Measurements from ENCODE around the gene DNAH14.

The DNAH14 gene

DNA sequence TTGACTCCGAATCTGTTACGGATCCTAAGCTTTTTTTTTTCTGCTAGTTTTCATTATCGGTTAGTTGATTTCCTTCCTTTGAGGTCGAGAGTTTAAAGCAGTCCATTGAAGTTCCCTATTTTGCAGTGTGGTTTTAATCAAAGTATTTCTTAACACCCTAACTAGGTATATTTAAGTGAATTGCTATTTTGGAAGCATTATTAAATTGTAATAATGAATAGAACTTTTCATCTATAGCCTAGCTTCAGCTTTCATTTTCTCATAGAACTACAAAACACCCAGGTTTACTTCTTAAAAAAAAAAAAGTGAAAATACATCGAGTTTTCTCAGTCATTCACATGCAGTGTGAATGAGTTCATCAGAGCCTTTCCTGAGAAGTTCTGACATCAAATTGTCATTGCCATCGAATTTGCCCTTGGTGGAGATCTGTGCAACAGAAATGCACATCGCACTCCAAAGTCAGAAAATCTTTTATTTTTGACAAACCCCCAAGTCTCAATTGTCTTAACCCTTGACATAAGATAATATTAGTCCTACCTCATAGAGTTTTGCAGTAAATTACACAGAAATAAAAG, 499.5 kb downstream of the DNAH14 start:
- Histone ChIP-seq H3K4me3 (ENCODE audit: control insufficient read depth in 1 of 7, extremely low read depth in 1 of 7, insufficient read depth in 4 of 7, low read depth in 2 of 7, low read length in 6 of 7) (peak overlapping the region in 6 of 7 experiments; percentile 87 to 96 (median 90)), H3K4me1 (ENCODE audit: control extremely low read depth in 1 of 4, control insufficient read depth in 4 of 4, insufficient read depth in 4 of 4, low read length in 3 of 4) (peaks cover 26 to 57% (median 48%) of the 10 kb centered on the region in 4 experiments), H3K9me3 (ENCODE audit: control extremely low read depth in 1 of 5, control insufficient read depth in 4 of 5, insufficient read depth in 2 of 5, low read depth in 1 of 5, low read length in 4 of 5) (no peaks in the 10 kb centered on the region), H3K36me3 (ENCODE audit: control insufficient read depth in 4 of 4, insufficient read depth in 4 of 4, low read length in 3 of 4) (no peaks in the 10 kb centered on the region), H3K27ac (ENCODE audit: insufficient read depth in 1 of 2, low read depth in 1 of 2, low read length in 2 of 2, poor library complexity in 1 of 2, severe bottlenecking in 2 of 2) (peak overlapping the region; percentile 68 to 87), H3K27me3 (replicated peaks in 2 of 5; ENCODE audit: control insufficient read depth in 4 of 5, insufficient read depth in 5 of 5, low read length in 4 of 5) (peaks cover 0 to 2% (median 0%) of the 10 kb centered on the region in 5 experiments)
- DNase-seq, result peak; percentile 94 to 98 (median 97)
- CTCF ChIA-PET, result interaction anchor here (11.6 kb wide), 1 partner anchor 15 kb away, joined by 123 read pairs; no protein-coding TSS in a partner anchor
- POLR2A ChIA-PET, result interaction anchor here (1.0 to 3.4 kb wide), 4 partner anchors 10 to 38 kb away, joined by 3 to 15 read pairs (median 4); no protein-coding TSS in a partner anchor
- 0% methylated on average over 4 of the region's 7 CpGs for WGBS (ENCODE audit: insufficient coverage)

DNA sequence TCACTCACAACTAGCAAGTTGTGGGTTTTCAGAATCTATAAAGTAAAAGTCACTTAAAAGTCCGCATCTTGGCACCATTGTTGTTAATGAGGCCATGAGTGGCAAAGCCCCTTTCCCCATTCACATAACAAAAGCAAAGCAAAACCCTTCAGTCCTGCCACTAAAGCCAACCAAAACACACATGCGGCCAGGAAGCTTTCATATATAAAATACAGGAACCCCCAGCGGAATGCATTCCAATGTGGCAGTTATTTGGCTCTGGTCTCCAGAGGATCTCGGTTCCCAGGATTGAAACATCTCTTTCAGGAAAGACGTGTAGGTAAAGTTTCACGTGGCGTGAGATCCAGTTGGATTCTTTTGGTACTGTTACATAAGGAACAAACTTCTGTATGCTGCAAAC, 500.8 kb downstream of the DNAH14 start:
- Histone ChIP-seq H3K4me3 (ENCODE audit: control insufficient read depth in 1 of 7, extremely low read depth in 1 of 7, insufficient read depth in 4 of 7, low read depth in 2 of 7, low read length in 6 of 7) (no peak overlapping the region), H3K27me3 (replicated peaks in 2 of 5; ENCODE audit: control insufficient read depth in 4 of 5, insufficient read depth in 5 of 5, low read length in 4 of 5) (peaks cover 0 to 2% (median 0%) of the 10 kb centered on the region in 5 experiments), H3K27ac (ENCODE audit: insufficient read depth in 1 of 2, low read depth in 1 of 2, low read length in 2 of 2, poor library complexity in 1 of 2, severe bottlenecking in 2 of 2) (no peak overlapping the region), H3K4me1 (ENCODE audit: control extremely low read depth in 1 of 4, control insufficient read depth in 4 of 4, insufficient read depth in 4 of 4, low read length in 3 of 4) (peaks cover 22 to 50% (median 37%) of the 10 kb centered on the region in 4 experiments), H3K9me3 (ENCODE audit: control extremely low read depth in 1 of 5, control insufficient read depth in 4 of 5, insufficient read depth in 2 of 5, low read depth in 1 of 5, low read length in 4 of 5) (no peaks in the 10 kb centered on the region), H3K36me3 (ENCODE audit: control insufficient read depth in 4 of 4, insufficient read depth in 4 of 4, low read length in 3 of 4) (no peaks in the 10 kb centered on the region)
- 88% methylated on average over 7 of the region's 7 CpGs for WGBS (ENCODE audit: insufficient coverage)
- ChIA-PET CTCF (interaction anchor here (0.7 to 11.6 kb wide), 3 partner anchors 14 to 184 kb away, joined by 3 to 123 read pairs (median 3); no protein-coding TSS in a partner anchor), POLR2A (no interaction called here)
- DNase-seq, result no peak

DNA sequence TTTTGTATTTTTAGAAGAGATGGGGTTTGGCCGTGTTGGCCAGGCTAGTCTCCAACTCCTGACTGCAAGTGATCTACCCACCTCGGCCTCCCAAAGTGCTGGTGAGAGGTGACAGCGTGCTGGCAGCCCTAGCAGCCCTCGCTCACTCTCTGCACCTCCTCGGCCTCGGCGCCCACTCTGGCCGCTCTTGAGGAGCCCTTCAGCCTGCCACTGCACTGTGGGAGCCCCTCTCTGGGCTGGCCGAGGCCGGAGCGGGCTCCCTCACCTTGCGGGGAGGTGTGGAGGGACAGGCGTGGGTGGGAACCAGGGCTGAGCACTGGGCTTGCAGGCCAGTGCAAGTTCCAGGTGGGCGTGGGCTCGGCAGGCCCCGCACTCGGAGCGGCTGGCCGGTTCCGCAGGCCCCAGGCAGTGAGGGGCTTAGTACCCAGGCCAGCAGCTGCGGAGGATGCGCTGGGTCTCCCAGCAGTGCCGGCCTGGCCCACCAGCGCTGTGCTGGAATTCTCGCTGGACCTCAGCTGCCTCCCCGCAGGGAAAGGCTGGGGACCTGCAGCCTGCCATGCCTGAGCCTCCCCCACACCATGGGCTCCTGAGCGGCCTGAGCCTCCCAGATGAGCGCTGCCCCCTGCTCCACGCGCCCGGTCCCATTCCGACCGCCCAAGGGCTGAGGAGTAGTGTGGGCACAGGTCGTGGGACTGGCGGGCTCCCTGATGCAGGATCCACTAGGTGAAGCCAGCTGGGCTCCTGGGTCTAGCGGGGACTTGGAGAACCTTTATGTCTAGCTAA, 501.8 kb downstream of the DNAH14 start:
- no peaks in the 10 kb centered on the region for H3K36me3 ChIP-seq (ENCODE audit: control insufficient read depth in 4 of 4, insufficient read depth in 4 of 4, low read length in 3 of 4)
- POLR2A ChIA-PET, result no interaction called here
- no peak overlapping the region for H3K4me3 ChIP-seq (ENCODE audit: control insufficient read depth in 1 of 7, extremely low read depth in 1 of 7, insufficient read depth in 4 of 7, low read depth in 2 of 7, low read length in 6 of 7)
- DNase-seq, result no peak
- no peak overlapping the region for H3K27ac ChIP-seq (ENCODE audit: insufficient read depth in 1 of 2, low read depth in 1 of 2, low read length in 2 of 2, poor library complexity in 1 of 2, severe bottlenecking in 2 of 2)
- H3K9me3 ChIP-seq (ENCODE audit: control extremely low read depth in 1 of 5, control insufficient read depth in 4 of 5, insufficient read depth in 2 of 5, low read depth in 1 of 5, low read length in 4 of 5), result no peaks in the 10 kb centered on the region
- peaks cover 14 to 44% (median 30%) of the 10 kb centered on the region in 4 experiments for H3K4me1 ChIP-seq (ENCODE audit: control extremely low read depth in 1 of 4, control insufficient read depth in 4 of 4, insufficient read depth in 4 of 4, low read length in 3 of 4)
- H3K27me3 ChIP-seq (replicated peaks in 2 of 5; ENCODE audit: control insufficient read depth in 4 of 5, insufficient read depth in 5 of 5, low read length in 4 of 5), result peaks cover 0 to 2% (median 0%) of the 10 kb centered on the region in 5 experiments
- CTCF ChIA-PET, result interaction anchor here (0.9 to 11.6 kb wide), 4 partner anchors 13 to 33 kb away, joined by 3 to 123 read pairs (median 4); no protein-coding TSS in a partner anchor
- WGBS (ENCODE audit: insufficient coverage), result 93% methylated on average over 25 of the region's 36 CpGs

DNA sequence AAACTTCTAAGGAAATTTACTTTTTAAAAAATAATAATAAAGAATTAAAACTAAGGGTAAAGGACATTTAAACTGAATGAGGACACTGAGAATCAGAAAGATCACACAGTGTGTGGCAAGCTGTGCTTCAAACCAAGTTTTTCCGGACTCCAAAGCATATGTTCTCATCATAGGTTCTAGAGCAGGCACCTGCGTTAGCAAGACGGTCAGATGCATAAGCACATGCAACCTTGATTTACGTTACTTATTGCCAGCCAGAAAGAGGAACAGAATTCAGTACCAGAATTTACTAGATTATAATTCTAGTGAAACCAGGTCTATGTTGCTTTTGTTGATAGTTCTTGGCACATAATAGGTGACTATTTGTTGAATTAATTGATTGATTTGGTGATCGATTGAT, 504.6 kb downstream of the DNAH14 start:
- ChIA-PET POLR2A (no interaction called here), CTCF (interaction anchor here (0.8 to 11.6 kb wide), 4 partner anchors 10 to 40 kb away, joined by 3 to 123 read pairs (median 4); no protein-coding TSS in a partner anchor)
- H3K4me1 ChIP-seq (ENCODE audit: control extremely low read depth in 1 of 4, control insufficient read depth in 4 of 4, insufficient read depth in 4 of 4, low read length in 3 of 4), result peaks cover 11 to 35% (median 16%) of the 10 kb centered on the region in 4 experiments
- H3K9me3 ChIP-seq (ENCODE audit: control extremely low read depth in 1 of 5, control insufficient read depth in 4 of 5, insufficient read depth in 2 of 5, low read depth in 1 of 5, low read length in 4 of 5), result no peaks in the 10 kb centered on the region
- H3K36me3 ChIP-seq (ENCODE audit: control insufficient read depth in 4 of 4, insufficient read depth in 4 of 4, low read length in 3 of 4), result no peaks in the 10 kb centered on the region
- no peak overlapping the region for H3K27ac ChIP-seq (ENCODE audit: insufficient read depth in 1 of 2, low read depth in 1 of 2, low read length in 2 of 2, poor library complexity in 1 of 2, severe bottlenecking in 2 of 2)
- DNase-seq, result peak in 1 of 3 donors; percentile 55
- 38% methylated on average over 4 of the region's 5 CpGs for WGBS (ENCODE audit: insufficient coverage)
- peaks cover 0 to 2% (median 0%) of the 10 kb centered on the region in 5 experiments for H3K27me3 ChIP-seq (replicated peaks in 2 of 5; ENCODE audit: control insufficient read depth in 4 of 5, insufficient read depth in 5 of 5, low read length in 4 of 5)
- H3K4me3 ChIP-seq (ENCODE audit: control insufficient read depth in 1 of 7, extremely low read depth in 1 of 7, insufficient read depth in 4 of 7, low read depth in 2 of 7, low read length in 6 of 7), result no peak overlapping the region

DNA sequence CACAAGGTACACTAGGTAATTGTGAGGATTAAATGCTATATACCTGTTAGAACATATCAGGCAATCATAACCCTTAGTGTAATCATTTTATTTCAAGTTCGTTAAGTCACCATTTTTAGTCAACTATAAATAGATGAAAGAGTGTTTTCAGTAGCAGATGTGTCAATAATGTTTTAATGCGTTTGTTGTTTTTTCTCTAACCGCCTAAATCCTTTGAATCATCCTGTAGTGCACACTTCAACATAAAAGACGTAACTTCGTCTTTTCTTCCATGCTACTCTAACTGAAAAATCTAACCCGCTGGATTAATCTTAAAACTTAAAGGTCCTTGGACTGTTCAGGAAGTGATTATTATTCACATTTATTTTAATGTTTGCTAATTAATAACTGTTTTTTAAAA, 505.6 kb downstream of the DNAH14 start:
- no peaks in the 10 kb centered on the region for H3K9me3 ChIP-seq (ENCODE audit: control extremely low read depth in 1 of 5, control insufficient read depth in 4 of 5, insufficient read depth in 2 of 5, low read depth in 1 of 5, low read length in 4 of 5)
- H3K36me3 ChIP-seq (ENCODE audit: control insufficient read depth in 4 of 4, insufficient read depth in 4 of 4, low read length in 3 of 4), result no peaks in the 10 kb centered on the region
- peaks cover 0 to 2% (median 0%) of the 10 kb centered on the region in 5 experiments for H3K27me3 ChIP-seq (replicated peaks in 2 of 5; ENCODE audit: control insufficient read depth in 4 of 5, insufficient read depth in 5 of 5, low read length in 4 of 5)
- ChIA-PET CTCF (interaction anchor here (2.3 kb wide), 1 partner anchor 32 kb away, joined by 4 read pairs; no protein-coding TSS in a partner anchor), POLR2A (no interaction called here)
- H3K27ac ChIP-seq (ENCODE audit: insufficient read depth in 1 of 2, low read depth in 1 of 2, low read length in 2 of 2, poor library complexity in 1 of 2, severe bottlenecking in 2 of 2), result no peak overlapping the region
- H3K4me3 ChIP-seq (ENCODE audit: control insufficient read depth in 1 of 7, extremely low read depth in 1 of 7, insufficient read depth in 4 of 7, low read depth in 2 of 7, low read length in 6 of 7), result no peak overlapping the region
- DNase-seq, result no peak
- peaks cover 4 to 25% (median 10%) of the 10 kb centered on the region in 4 experiments for H3K4me1 ChIP-seq (ENCODE audit: control extremely low read depth in 1 of 4, control insufficient read depth in 4 of 4, insufficient read depth in 4 of 4, low read length in 3 of 4)
- WGBS (ENCODE audit: insufficient coverage), result no CpG with 5 or more reads among the region's 6 CpGs

DNA sequence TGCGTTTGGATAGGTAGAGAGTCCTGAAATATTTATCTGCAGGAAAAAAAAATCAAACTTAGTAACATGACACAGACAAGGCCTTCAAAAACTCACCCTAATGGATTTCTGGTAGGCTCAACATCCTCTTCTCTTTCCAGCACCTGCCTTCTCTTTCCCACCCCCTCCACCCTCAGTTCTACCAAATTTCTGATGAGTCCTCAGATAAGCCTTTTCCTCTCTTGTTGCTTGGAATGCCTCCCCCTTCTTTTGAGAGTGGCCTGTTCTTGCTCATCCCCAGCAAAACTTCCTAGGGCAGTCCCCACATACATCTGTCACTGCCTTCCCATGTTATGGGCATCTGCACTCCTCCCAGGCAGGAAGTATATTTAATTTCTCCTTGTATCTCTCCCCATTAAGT, 506.0 kb downstream of the DNAH14 start:
- H3K27ac ChIP-seq (ENCODE audit: insufficient read depth in 1 of 2, low read depth in 1 of 2, low read length in 2 of 2, poor library complexity in 1 of 2, severe bottlenecking in 2 of 2), result no peak overlapping the region
- no peak overlapping the region for H3K4me3 ChIP-seq (ENCODE audit: control insufficient read depth in 1 of 7, extremely low read depth in 1 of 7, insufficient read depth in 4 of 7, low read depth in 2 of 7, low read length in 6 of 7)
- WGBS (ENCODE audit: insufficient coverage), result 100% methylated on average over 1 of the region's 1 CpG
- H3K9me3 ChIP-seq (ENCODE audit: control extremely low read depth in 1 of 5, control insufficient read depth in 4 of 5, insufficient read depth in 2 of 5, low read depth in 1 of 5, low read length in 4 of 5), result no peaks in the 10 kb centered on the region
- H3K4me1 ChIP-seq (ENCODE audit: control extremely low read depth in 1 of 4, control insufficient read depth in 4 of 4, insufficient read depth in 4 of 4, low read length in 3 of 4), result peaks cover 4 to 22% (median 8%) of the 10 kb centered on the region in 4 experiments
- no peak for DNase-seq
- CTCF ChIA-PET, result no interaction called here
- H3K36me3 ChIP-seq (ENCODE audit: control insufficient read depth in 4 of 4, insufficient read depth in 4 of 4, low read length in 3 of 4), result no peaks in the 10 kb centered on the region
- POLR2A ChIA-PET, result no interaction called here
- H3K27me3 ChIP-seq (replicated peaks in 2 of 5; ENCODE audit: control insufficient read depth in 4 of 5, insufficient read depth in 5 of 5, low read length in 4 of 5), result peaks cover 0 to under 1% (median 0%) of the 10 kb centered on the region in 5 experiments

DNA sequence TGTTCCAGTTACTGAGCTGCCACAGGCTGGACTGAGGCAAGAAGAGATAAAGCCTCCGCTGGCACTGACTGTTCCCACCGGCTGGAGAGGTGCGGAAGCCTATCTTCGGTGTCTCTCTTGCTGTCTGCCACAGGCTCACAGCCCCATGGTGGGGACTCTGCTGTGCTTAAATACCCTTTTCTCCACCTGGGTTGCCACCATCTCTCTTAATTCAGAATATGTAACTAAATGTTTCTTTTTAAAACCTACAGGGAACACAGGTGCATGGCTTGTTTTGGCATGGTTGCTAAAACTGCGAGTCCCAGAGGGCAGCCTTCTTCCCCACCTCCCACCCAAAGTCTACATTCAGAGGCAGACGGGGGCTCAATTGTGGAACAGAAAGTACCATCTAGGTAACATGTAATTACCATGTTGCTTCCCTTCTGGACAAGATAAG, 506.5 kb downstream of the DNAH14 start:
- CTCF ChIA-PET, result no interaction called here
- Histone ChIP-seq H3K4me3 (ENCODE audit: control insufficient read depth in 1 of 7, extremely low read depth in 1 of 7, insufficient read depth in 4 of 7, low read depth in 2 of 7, low read length in 6 of 7) (no peak overlapping the region), H3K27me3 (replicated peaks in 2 of 5; ENCODE audit: control insufficient read depth in 4 of 5, insufficient read depth in 5 of 5, low read length in 4 of 5) (no peaks in the 10 kb centered on the region), H3K4me1 (ENCODE audit: control extremely low read depth in 1 of 4, control insufficient read depth in 4 of 4, insufficient read depth in 4 of 4, low read length in 3 of 4) (peaks cover 4 to 22% (median 8%) of the 10 kb centered on the region in 4 experiments), H3K27ac (ENCODE audit: insufficient read depth in 1 of 2, low read depth in 1 of 2, low read length in 2 of 2, poor library complexity in 1 of 2, severe bottlenecking in 2 of 2) (no peak overlapping the region), H3K9me3 (ENCODE audit: control extremely low read depth in 1 of 5, control insufficient read depth in 4 of 5, insufficient read depth in 2 of 5, low read depth in 1 of 5, low read length in 4 of 5) (no peaks in the 10 kb centered on the region), H3K36me3 (ENCODE audit: control insufficient read depth in 4 of 4, insufficient read depth in 4 of 4, low read length in 3 of 4) (no peaks in the 10 kb centered on the region)
- no peak for DNase-seq
- POLR2A ChIA-PET, result no interaction called here
- WGBS (ENCODE audit: insufficient coverage), result 82% methylated on average over 6 of the region's 6 CpGs

Measured in common myeloid progenitor, CD34-positive (primary cell).